Right lobe of liver (tissue), 6 donors: ENCODE data around the gene CYP20A1. TPM values are rescaled to one million over a fixed set of nuclear protein-coding genes. Genes with fewer than 3 reads are reported as not detected.
"Not testable (repeated sequence)": the region's sequence is repeated elsewhere in the genome, so short reads cannot be mapped to it uniquely, and the experiment has no call there.

ENCODE experiments used
- ATAC-seq, 4 donors: fragments of 200-7000 bp; cut with Tn5 transposase; one replicate each; pipeline ENCODE4 v1.9.1; 2020; ENCODE audit warnings: mild to moderate bottlenecking in 4 of 4, moderate library complexity in 4 of 4
- DNase-seq, 3 donors: peaks; one replicate each; pipeline ENCODE4 v3.0.0-alpha.2; 2020
- H3K27ac ChIP-seq, 3 donors: fragments of 200-600 bp; one replicate each; pipeline ENCODE4 v1.8.0; 2022
- H3K27me3 ChIP-seq, 2 donors: fragments of 200-600 bp; one replicate each; pipeline ENCODE4 v1.8.0; 2022
- H3K36me3 ChIP-seq, 4 donors: fragments of 200-600 bp; sonication (generic) in 1 of 4; one replicate each; pipeline versions ENCODE4 v1.5.1 to v1.8.0; 2017 to 2022; ENCODE audit warnings: control low read depth in 1 of 4
- H3K4me1 ChIP-seq, 4 donors: fragments of 200-600 bp; sonication (generic) in 1 of 4; one replicate each; pipeline versions ENCODE4 v1.5.1 to v1.8.0; 2017 to 2022; ENCODE audit warnings: control low read depth in 1 of 4
- H3K4me3 ChIP-seq, 3 donors: fragments of 200-600 bp; one replicate each; pipeline ENCODE4 v1.8.0; 2022
- H3K9me3 ChIP-seq, 4 donors: fragments of 200-600 bp; sonication (generic) in 1 of 4; one replicate each; pipeline versions ENCODE4 v1.5.1 to v1.8.0; 2017 to 2022; ENCODE audit warnings: control low read depth in 1 of 4
- CTCF ChIP-seq, 4 donors: fragments of 200-600 bp in 3 of 4; fragments of 450-650 bp in 1 of 4; IDR thresholded peaks; one replicate each; pipeline versions ENCODE4 v1.5.1 to v1.8.0; 2016 to 2022; ENCODE audit warnings: antibody characterized with exemption in 4 of 4, mild to moderate bottlenecking in 2 of 4
- POLR2A ChIP-seq: fragments of 450-650 bp; IDR thresholded peaks from one replicate; pipeline ENCODE4 v1.6.1; 2017; ENCODE audit warnings: antibody characterized with exemption, mild to moderate bottlenecking
- WGBS: methylation state at CpG from one replicate; pipeline ENCODE4 v1.1.6; 2018; ENCODE audit warnings: low coverage, low lambda C conversion rate; ENCODE audit not compliant: insufficient coverage; ENCODE audit errors: missing lambda C conversion rate; 5-methylcytosine and 5-hydroxymethylcytosine counted together
- intact Hi-C, 2 donors: fragments of 100-400 bp; cut with DNase I; formaldehyde crosslinking; loops; one replicate each; pipeline versions ENCODE4 v1.11.2 to v1.14.1; 2022
- total RNA-seq, 6 experiments: library from RNA; depleted of rRNA in 2 of 6; stranded (reverse); fragments of >200 nt in 2 of 6; fragmentation: NEBNext Ultra II Directional in 3 of 6; extraction: Animal tissue kit (Norgen Biotek cat#: 25700) in 3 of 6; gene quantifications; one replicate each; pipeline versions ENCODE4 v1.1.0 to v1.2.4, GENCODE V29; 2016 to 2023
- donor health status: DM: no; HTN: yes; CAD: no.
- donor health status: DM: no; HTN: no; CAD: no.
- donor health status: DM: no; HTN: no; CAD: no.
- donor health status: DM: no; HTN: yes; CAD: no.
- donor health status: DM: no; HTN: yes; CAD: no.

Gene CYP20A1
- total RNA-seq, 6 experiments from 2014 or later: 13.1 to 20.8 (median 16.4) TPM

- Histone ChIP-seq H3K4me3 (no peak overlapping the region), H3K36me3 (peaks cover 0 to 71% (median 15%) of the 10 kb centered on the region in 4 donors), H3K27ac (no peak overlapping the region), H3K9me3 (no peaks in the 10 kb centered on the region), H3K27me3 (no peaks in the 10 kb centered on the region), H3K4me1 (no peaks in the 10 kb centered on the region)
- ATAC-seq: no peak
- WGBS: 84% methylated on average over 6 of the region's 6 CpGs
- DNase-seq: no peak
- intact Hi-C loops: no loop called here
- TF ChIP-seq CTCF (IDR thresholded peaks at IDR 0.05) (no peak), POLR2A (no peak)
Measured at GRCh38 chr2:203280428-203281064, 41.7 kb downstream of the CYP20A1 start.

GRCh38 chr2:203282101-203282500, 43.3 kb downstream of the CYP20A1 start:
- Histone ChIP-seq H3K27ac (no peak overlapping the region), H3K9me3 (no peaks in the 10 kb centered on the region), H3K36me3 (peaks cover 0 to 76% (median 20%) of the 10 kb centered on the region in 4 donors), H3K4me1 (no peaks in the 10 kb centered on the region), H3K27me3 (no peaks in the 10 kb centered on the region), H3K4me3 (no peak overlapping the region)
- 87% methylated on average over 7 of the region's 7 CpGs for WGBS
- no peak for DNase-seq
- TF ChIP-seq POLR2A (no peak), CTCF (IDR thresholded peaks at IDR 0.05) (no peak)
- intact Hi-C loops: no loop called here
- ATAC-seq: no peak

GRCh38 chr2:203286532-203286931, 47.7 kb downstream of the CYP20A1 start:
- TF ChIP-seq CTCF (IDR thresholded peaks at IDR 0.05): no peak
- TF ChIP-seq POLR2A: no peak
- 93% methylated on average over 2 of the region's 2 CpGs for WGBS
- intact Hi-C loops: no loop called here
- H3K36me3 ChIP-seq: peaks cover 0 to 57% (median 6%) of the 10 kb centered on the region in 4 donors
- no peak overlapping the region for H3K27ac ChIP-seq
- no peaks in the 10 kb centered on the region for H3K9me3 ChIP-seq
- no peak overlapping the region for H3K4me3 ChIP-seq
- no peak for DNase-seq
- H3K4me1 ChIP-seq: no peaks in the 10 kb centered on the region
- no peak for ATAC-seq
- H3K27me3 ChIP-seq: no peaks in the 10 kb centered on the region

- Histone ChIP-seq H3K9me3 (no peaks in the 10 kb centered on the region), H3K36me3 (peaks cover 0 to 11% (median 0%) of the 10 kb centered on the region in 4 donors), H3K27me3 (no peaks in the 10 kb centered on the region), H3K4me3 (no peak overlapping the region), H3K4me1 (no peaks in the 10 kb centered on the region), H3K27ac (no peak overlapping the region)
- no peak for ATAC-seq
- intact Hi-C loops: no loop called here
- WGBS: 100% methylated on average over 3 of the region's 3 CpGs
- DNase-seq: no peak
- TF ChIP-seq CTCF (IDR thresholded peaks at IDR 0.05) (no peak), POLR2A (no peak)
Measured at GRCh38 chr2:203301667-203302066, 62.8 kb downstream of the CYP20A1 start.

GRCh38 chr2:203302586-203302985, 63.8 kb downstream of the CYP20A1 start:
- H3K4me3 ChIP-seq: not testable (repeated sequence)

More at GRCh38 chr2:203302586-203302985, 63.8 kb downstream of the CYP20A1 start:
- H3K27me3 ChIP-seq, H3K4me1 ChIP-seq, DNase-seq, H3K9me3 ChIP-seq, H3K36me3 ChIP-seq, ATAC-seq, intact Hi-C loops, H3K27ac ChIP-seq: not testable (repeated sequence)
- 98% methylated on average over 7 of the region's 8 CpGs for WGBS
